ENCODE results near the gene L3MBTL2.

GRCh38 chr22:41178425-41178975 lies 26.6 kb upstream of the L3MBTL2 start:
- TF ChIP-seq CTCF (IDR thresholded peaks at IDR 0.05) (no peak), POLR2A (IDR thresholded peaks at IDR 0.05) (no peak)

All from testis (tissue), 2 donors.